Sigmoid colon (tissue), 3 donors: ENCODE data around the gene CYP26C1.

Source experiments
- POLR2A ChIP-seq, 2 donors: fragments of 450-650 bp; IDR thresholded peaks; one replicate each; pipeline ENCODE4 v1.6.1; 2016; ENCODE audit warnings: antibody characterized with exemption in 2 of 2, mild to moderate bottlenecking in 2 of 2, moderate library complexity in 2 of 2
- TF ChIP-seq, protein P1 (sequence below), 4 experiments: fragments of 450-650 bp in 3 of 4; fragments of 200-600 bp in 1 of 4; IDR thresholded peaks; one replicate each; pipeline ENCODE4 v1.5.1; 2016 to 2019; ENCODE audit warnings: antibody characterized with exemption in 4 of 4, mild to moderate bottlenecking in 3 of 4, moderate library complexity in 2 of 4

GRCh38 chr10:93066544-93066913, 5.9 kb downstream of the CYP26C1 start:
- TF ChIP-seq, protein P1, sequence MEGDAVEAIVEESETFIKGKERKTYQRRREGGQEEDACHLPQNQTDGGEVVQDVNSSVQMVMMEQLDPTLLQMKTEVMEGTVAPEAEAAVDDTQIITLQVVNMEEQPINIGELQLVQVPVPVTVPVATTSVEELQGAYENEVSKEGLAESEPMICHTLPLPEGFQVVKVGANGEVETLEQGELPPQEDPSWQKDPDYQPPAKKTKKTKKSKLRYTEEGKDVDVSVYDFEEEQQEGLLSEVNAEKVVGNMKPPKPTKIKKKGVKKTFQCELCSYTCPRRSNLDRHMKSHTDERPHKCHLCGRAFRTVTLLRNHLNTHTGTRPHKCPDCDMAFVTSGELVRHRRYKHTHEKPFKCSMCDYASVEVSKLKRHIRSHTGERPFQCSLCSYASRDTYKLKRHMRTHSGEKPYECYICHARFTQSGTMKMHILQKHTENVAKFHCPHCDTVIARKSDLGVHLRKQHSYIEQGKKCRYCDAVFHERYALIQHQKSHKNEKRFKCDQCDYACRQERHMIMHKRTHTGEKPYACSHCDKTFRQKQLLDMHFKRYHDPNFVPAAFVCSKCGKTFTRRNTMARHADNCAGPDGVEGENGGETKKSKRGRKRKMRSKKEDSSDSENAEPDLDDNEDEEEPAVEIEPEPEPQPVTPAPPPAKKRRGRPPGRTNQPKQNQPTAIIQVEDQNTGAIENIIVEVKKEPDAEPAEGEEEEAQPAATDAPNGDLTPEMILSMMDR (IDR thresholded peaks at IDR 0.05): no peak
- TF ChIP-seq POLR2A (IDR thresholded peaks at IDR 0.05): no peak
